HCT116 (cell line): ENCODE results near the gene MGST2. TPM values are rescaled to one million over a fixed set of nuclear protein-coding genes. Genes with fewer than 3 reads are reported as not detected.

Source experiments
- ATAC-seq: fragments of 200-7000 bp; cut with Tn5 transposase; 2 replicates; pipeline ENCODE4 v1.9.1; 2020; ENCODE audit warnings: mild to moderate bottlenecking, moderate library complexity
- BruUV-seq: library from RNA; stranded (reverse); fragments of 400-500 nt; replicated peaks from 2 replicates; lab custom pipeline; 2021; lab: Mats Ljungman, UMichigan
- CTCF ChIA-PET: fragments of 300-600 bp; sonication (Branson Sonifier 250); formaldehyde crosslinking; loops from one replicate; lab custom pipeline; 2021; ENCODE audit warnings: antibody characterized with exemption; lab: Charles Lee
- POLR2A ChIA-PET: fragments of 300-600, 350-600 bp; sonication (Branson Sonifier 250); formaldehyde crosslinking; loops from one replicate; lab custom pipeline; 2021; ENCODE audit warnings: antibody characterized with exemption; lab: Charles Lee
- RAD21 ChIA-PET, 2 experiments: fragments of 300-600 bp; sonication (Branson Sonifier 250); formaldehyde crosslinking; loops; one replicate each; lab custom pipeline; 2023; ENCODE audit warnings: low total read pairs in 2 of 2; ENCODE audit not compliant: uncharacterized antibody in 2 of 2, unreplicated experiment in 2 of 2, low non-redundant PET in 1 of 2; lab: Charles Lee
- DNase-seq: peaks from one replicate; pipeline ENCODE4 v3.0.0-alpha.2; 2010; ENCODE audit warnings: low read depth, low spot score
- H2AFZ ChIP-seq: fragments of 200-600 bp; shearing (Covaris generic), sonication (generic); 2 replicates; pipeline ENCODE4 v1.6.1; 2017; ENCODE audit warnings: low read depth, mixed run types, mixed read lengths, antibody characterized with exemption, low read length; ENCODE audit not compliant: poor library complexity, severe bottlenecking
- H3K27ac ChIP-seq: 2 replicates; pipeline ENCODE4 v1.5.1; 2012; ENCODE audit warnings: low read depth, low read length
- H3K27me3 ChIP-seq: fragments of 200-600 bp; sonication (generic); 2 replicates; pipeline ENCODE4 v1.6.1; 2016; ENCODE audit warnings: mixed run types, low read length, mixed read lengths; ENCODE audit not compliant: insufficient read depth
- H3K36me3 ChIP-seq, 2 experiments: fragments of 200-500 bp in 1 of 2; fragments of 200-600 bp in 1 of 2; sonication (Bioruptor generic) in 1 of 2; sonication (generic) in 1 of 2; 2 replicates each; pipeline versions ENCODE4 v1.5.1 to v1.6.1; 2014 to 2016; ENCODE audit warnings: low read length in 2 of 2, inconsistent platforms in 1 of 2, mixed read lengths in 1 of 2, mixed run types in 1 of 2; ENCODE audit not compliant: insufficient read depth in 2 of 2, control insufficient read depth in 1 of 2
- H3K4me1 ChIP-seq, 2 experiments: fragments of 200-600 bp in 1 of 2; sonication (generic) in 1 of 2; 2 replicates each; pipeline versions ENCODE4 v1.5.1 to v1.6.1; 2012 to 2017; ENCODE audit warnings: low read length in 2 of 2, inconsistent platforms in 1 of 2, mild to moderate bottlenecking in 1 of 2, mixed read lengths in 1 of 2, mixed run types in 1 of 2, moderate library complexity in 1 of 2; ENCODE audit not compliant: insufficient read depth in 2 of 2, control insufficient read depth in 1 of 2
- H3K4me2 ChIP-seq: fragments of 200-600 bp; sonication (generic); 2 replicates; pipeline ENCODE4 v1.6.1; 2017; ENCODE audit warnings: mixed run types, low read length, mixed read lengths
- H3K4me3 ChIP-seq, 2 experiments: fragments of 200-600 bp in 1 of 2; sonication (generic) in 1 of 2; replicated peaks in 1 of 2; 2 replicates each; pipeline ENCODE4 v1.5.1; 2011 to 2016; ENCODE audit warnings: low read length in 2 of 2, control low read depth in 1 of 2, low read depth in 1 of 2, mild to moderate bottlenecking in 1 of 2, mixed read lengths in 1 of 2, mixed run types in 1 of 2
- H3K79me2 ChIP-seq: fragments of 200-600 bp; sonication (generic); 2 replicates; pipeline ENCODE4 v1.6.1; 2017; ENCODE audit warnings: mild to moderate bottlenecking, mixed run types, low read length, moderate library complexity, mixed read lengths; ENCODE audit not compliant: insufficient read depth
- H3K9ac ChIP-seq: fragments of 200-600 bp; sonication (generic); 2 replicates; pipeline ENCODE4 v1.6.1; 2016; ENCODE audit warnings: low read length, mixed read lengths
- H3K9me2 ChIP-seq: fragments of 200-600 bp; sonication (generic), shearing (Covaris generic); 2 replicates; pipeline ENCODE4 v1.6.1; 2017; ENCODE audit warnings: mixed run types, mild to moderate bottlenecking, moderate library complexity; ENCODE audit not compliant: insufficient read depth
- H3K9me3 ChIP-seq, 2 experiments: fragments of 200-500 bp in 1 of 2; fragments of 200-600 bp in 1 of 2; sonication (Bioruptor generic) in 1 of 2; sonication (generic) in 1 of 2; 2 replicates each; pipeline ENCODE4 v1.6.1; 2014 to 2017; ENCODE audit warnings: low read length in 2 of 2, mixed read lengths in 2 of 2, inconsistent platforms in 1 of 2, low read depth in 1 of 2, mild to moderate bottlenecking in 1 of 2, mixed run types in 1 of 2, moderate library complexity in 1 of 2; ENCODE audit not compliant: control insufficient read depth in 1 of 2, insufficient read depth in 1 of 2
- H4K20me1 ChIP-seq: fragments of 200-600 bp; sonication (generic), shearing (Covaris generic); 2 replicates; pipeline ENCODE4 v1.6.1; 2017; ENCODE audit warnings: mixed run types, mild to moderate bottlenecking, moderate library complexity; ENCODE audit not compliant: insufficient read depth
- CBX3 ChIP-seq: IDR thresholded peaks from 2 replicates; pipeline ENCODE4 v1.6.1; 2012; ENCODE audit warnings: low read depth
- FOSL1 ChIP-seq: IDR thresholded peaks from 2 replicates; pipeline ENCODE4 v1.6.1; 2012; ENCODE audit warnings: low read depth
- POLR2A ChIP-seq: IDR thresholded peaks from 2 replicates; pipeline ENCODE4 v1.7.0; 2011; ENCODE audit warnings: borderline replicate concordance; ENCODE audit not compliant: insufficient read depth, insufficient read length; ENCODE audit errors: extremely low read depth
- POLR2AphosphoS5 ChIP-seq: IDR thresholded peaks from 2 replicates; pipeline ENCODE4 v1.6.1; 2011; ENCODE audit warnings: mild to moderate bottlenecking, low read depth, low read length, moderate library complexity
- RAD21 ChIP-seq: IDR thresholded peaks from 2 replicates; pipeline ENCODE4 v1.6.1; 2012; ENCODE audit warnings: low read depth, mild to moderate bottlenecking
- SIN3A ChIP-seq: IDR thresholded peaks from 2 replicates; pipeline ENCODE4 v1.6.1; 2012; ENCODE audit warnings: low read depth
- TCF7L2 ChIP-seq: IDR thresholded peaks from 2 replicates; pipeline ENCODE4 v1.7.0; 2011; ENCODE audit warnings: borderline replicate concordance, inconsistent platforms; ENCODE audit not compliant: insufficient read depth, insufficient read length; ENCODE audit errors: extremely low read depth
- ZFX ChIP-seq: fragments of 450-650 bp; IDR thresholded peaks from 2 replicates; pipeline ENCODE4 v1.6.1; 2017
- intact Hi-C: fragments of 100-400 bp; cut with micrococcal nuclease; formaldehyde crosslinking; loops from 2 replicates; pipeline ENCODE4 v1.10.0; 2022
- total RNA-seq: library from RNA; stranded (reverse); gene quantifications from one replicate; pipeline ENCODE4 v1.2.1, GENCODE V29; 2021; ENCODE audit not compliant: unreplicated experiment
- TF ChIP-seq, protein P1 (sequence below): IDR thresholded peaks from 2 replicates; pipeline ENCODE4 v1.6.1; 2012
- TF ChIP-seq, protein P2 (sequence below): IDR thresholded peaks from 2 replicates; pipeline ENCODE4 v1.6.1; 2011; ENCODE audit warnings: mild to moderate bottlenecking, low read length, moderate library complexity; ENCODE audit not compliant: insufficient replicate concordance; ENCODE audit errors: extremely low read depth
- TF ChIP-seq, protein P3 (sequence below): IDR thresholded peaks from 2 replicates; pipeline ENCODE4 v1.6.1; 2012
- TF ChIP-seq, protein P4 (sequence below), 3 experiments: fragments of 200-600 bp in 1 of 3; sonication (generic) in 1 of 3; IDR thresholded peaks in 2 of 3; conservative IDR thresholded peaks in 1 of 3; 2 replicates each; pipeline ENCODE4 v1.5.1; 2012 to 2017; ENCODE audit warnings: low read depth in 2 of 3, low read length in 2 of 3, antibody characterized with exemption in 1 of 3, borderline replicate concordance in 1 of 3, control low read depth in 1 of 3, mild to moderate bottlenecking in 1 of 3, mixed read lengths in 1 of 3, mixed run types in 1 of 3, moderate library complexity in 1 of 3; ENCODE audit not compliant: insufficient read depth in 1 of 3

MGST2 gene
- total RNA-seq, 1 experiment from 2014 or later, result 24.3 TPM

DNA sequence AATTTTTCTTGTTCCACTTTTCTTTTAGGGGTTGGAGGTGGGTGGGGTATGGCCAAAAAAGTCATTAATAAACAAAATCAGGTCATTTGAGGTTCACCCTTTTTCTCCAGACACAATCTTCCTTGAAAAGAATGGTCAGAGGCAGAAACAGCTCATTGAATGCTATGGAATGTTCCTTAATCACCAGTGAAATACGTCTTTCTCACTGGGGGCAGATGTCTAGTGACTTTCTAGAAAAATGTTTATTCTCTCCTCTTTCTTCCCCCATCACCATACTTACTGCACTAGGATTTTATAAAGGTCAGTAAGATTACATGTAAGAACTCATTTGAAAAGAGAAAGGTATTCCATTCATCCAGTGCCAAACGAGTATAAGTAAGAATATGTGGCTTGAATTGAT lies 44.5 kb downstream of the MGST2 start:
- H3K4me1 ChIP-seq, result no peaks in the 10 kb centered on the region
- RAD21 ChIA-PET, result no interaction called here
- no peaks in the 10 kb centered on the region for H3K27me3 ChIP-seq
- H3K79me2 ChIP-seq, result no peaks in the 10 kb centered on the region
- no peaks in the 10 kb centered on the region for H3K9me3 ChIP-seq
- H3K9me2 ChIP-seq, result no peaks in the 10 kb centered on the region
- no peak overlapping the region for H3K4me3 ChIP-seq
- no peaks in the 10 kb centered on the region for H4K20me1 ChIP-seq
- no peak overlapping the region for H3K4me2 ChIP-seq
- H3K36me3 ChIP-seq, result no peaks in the 10 kb centered on the region
- POLR2A ChIA-PET, result no interaction called here
- intact Hi-C loops, result no loop called here
- DNase-seq, result no peak
- BruUV-seq, result no TSS peak
- H3K9ac ChIP-seq, result no peak overlapping the region
- CTCF ChIA-PET, result no interaction called here
- H2AFZ ChIP-seq, result no peak overlapping the region
- ATAC-seq, result no peak
- H3K27ac ChIP-seq, result no peak overlapping the region
- TF ChIP-seq, protein P1, sequence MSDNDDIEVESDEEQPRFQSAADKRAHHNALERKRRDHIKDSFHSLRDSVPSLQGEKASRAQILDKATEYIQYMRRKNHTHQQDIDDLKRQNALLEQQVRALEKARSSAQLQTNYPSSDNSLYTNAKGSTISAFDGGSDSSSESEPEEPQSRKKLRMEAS, result no peak
- TF ChIP-seq CBX3 (no peak), TCF7L2 (no peak), SIN3A (no peak), ZFX (no peak), FOSL1 (no peak), POLR2AphosphoS5 (no peak), RAD21 (no peak), POLR2A (no peak)
- TF ChIP-seq, protein P2, sequence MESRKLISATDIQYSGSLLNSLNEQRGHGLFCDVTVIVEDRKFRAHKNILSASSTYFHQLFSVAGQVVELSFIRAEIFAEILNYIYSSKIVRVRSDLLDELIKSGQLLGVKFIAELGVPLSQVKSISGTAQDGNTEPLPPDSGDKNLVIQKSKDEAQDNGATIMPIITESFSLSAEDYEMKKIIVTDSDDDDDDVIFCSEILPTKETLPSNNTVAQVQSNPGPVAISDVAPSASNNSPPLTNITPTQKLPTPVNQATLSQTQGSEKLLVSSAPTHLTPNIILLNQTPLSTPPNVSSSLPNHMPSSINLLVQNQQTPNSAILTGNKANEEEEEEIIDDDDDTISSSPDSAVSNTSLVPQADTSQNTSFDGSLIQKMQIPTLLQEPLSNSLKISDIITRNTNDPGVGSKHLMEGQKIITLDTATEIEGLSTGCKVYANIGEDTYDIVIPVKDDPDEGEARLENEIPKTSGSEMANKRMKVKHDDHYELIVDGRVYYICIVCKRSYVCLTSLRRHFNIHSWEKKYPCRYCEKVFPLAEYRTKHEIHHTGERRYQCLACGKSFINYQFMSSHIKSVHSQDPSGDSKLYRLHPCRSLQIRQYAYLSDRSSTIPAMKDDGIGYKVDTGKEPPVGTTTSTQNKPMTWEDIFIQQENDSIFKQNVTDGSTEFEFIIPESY, result no peak
- TF ChIP-seq, protein P3, sequence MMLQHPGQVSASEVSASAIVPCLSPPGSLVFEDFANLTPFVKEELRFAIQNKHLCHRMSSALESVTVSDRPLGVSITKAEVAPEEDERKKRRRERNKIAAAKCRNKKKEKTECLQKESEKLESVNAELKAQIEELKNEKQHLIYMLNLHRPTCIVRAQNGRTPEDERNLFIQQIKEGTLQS, result no peak
- TF ChIP-seq, protein P4, sequence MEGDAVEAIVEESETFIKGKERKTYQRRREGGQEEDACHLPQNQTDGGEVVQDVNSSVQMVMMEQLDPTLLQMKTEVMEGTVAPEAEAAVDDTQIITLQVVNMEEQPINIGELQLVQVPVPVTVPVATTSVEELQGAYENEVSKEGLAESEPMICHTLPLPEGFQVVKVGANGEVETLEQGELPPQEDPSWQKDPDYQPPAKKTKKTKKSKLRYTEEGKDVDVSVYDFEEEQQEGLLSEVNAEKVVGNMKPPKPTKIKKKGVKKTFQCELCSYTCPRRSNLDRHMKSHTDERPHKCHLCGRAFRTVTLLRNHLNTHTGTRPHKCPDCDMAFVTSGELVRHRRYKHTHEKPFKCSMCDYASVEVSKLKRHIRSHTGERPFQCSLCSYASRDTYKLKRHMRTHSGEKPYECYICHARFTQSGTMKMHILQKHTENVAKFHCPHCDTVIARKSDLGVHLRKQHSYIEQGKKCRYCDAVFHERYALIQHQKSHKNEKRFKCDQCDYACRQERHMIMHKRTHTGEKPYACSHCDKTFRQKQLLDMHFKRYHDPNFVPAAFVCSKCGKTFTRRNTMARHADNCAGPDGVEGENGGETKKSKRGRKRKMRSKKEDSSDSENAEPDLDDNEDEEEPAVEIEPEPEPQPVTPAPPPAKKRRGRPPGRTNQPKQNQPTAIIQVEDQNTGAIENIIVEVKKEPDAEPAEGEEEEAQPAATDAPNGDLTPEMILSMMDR (IDR thresholded peaks at IDR 0.05 in 2 of 3, conservative IDR thresholded peaks at IDR 0.05 in 1 of 3; ENCODE audit: borderline replicate concordance in 1 of 3, insufficient read depth in 1 of 3, low read depth in 2 of 3, low read length in 2 of 3), result no peak
